GM12878 (cell line): Measurements from ENCODE around the gene GK. TPM values are rescaled to one million over a fixed set of nuclear protein-coding genes. Genes with fewer than 3 reads are reported as not detected.

Source experiments
- ATAC-seq: fragments of 200-7000 bp; cut with Tn5 transposase; 3 replicates; pipeline ENCODE4 v1.9.1; 2020; ENCODE audit warnings: mild to moderate bottlenecking, moderate library complexity
- BruUV-seq: library from RNA; stranded (reverse); fragments of 400-500 nt; replicated peaks from 2 replicates; lab custom pipeline; 2021; lab: Mats Ljungman, UMichigan
- CTCF ChIA-PET: fragments of 300-600 bp; sonication (Branson Sonifier 250); formaldehyde crosslinking; extraction: SDS; loops from one replicate; lab custom pipeline; 2021; ENCODE audit warnings: inconsistent platforms; lab: Yijun Ruan, JAX
- POLR2A ChIA-PET: fragments of 350-600 bp; formaldehyde crosslinking; extraction: SDS; loops from one replicate; lab custom pipeline; 2021; ENCODE audit warnings: inconsistent platforms; lab: Charles Lee
- RAD21 ChIA-PET: fragments of 300-600 bp; sonication (Branson Sonifier 250); formaldehyde crosslinking; loops from one replicate; lab custom pipeline; 2023; ENCODE audit warnings: antibody characterized with exemption; ENCODE audit not compliant: unreplicated experiment; lab: Charles Lee
- SMC1A ChIA-PET: fragments of 300-600 bp; sonication (Branson Sonifier 250); formaldehyde crosslinking; loops from one replicate; lab custom pipeline; 2023; ENCODE audit not compliant: unreplicated experiment, uncharacterized antibody; lab: Charles Lee
- DNase-seq: peaks from one replicate; pipeline ENCODE4 v3.0.0-alpha.2; 2011; ENCODE audit warnings: low read depth, low spot score
- FAIRE-seq: peaks from 3 replicates; lab custom pipeline; 2011; peaks lifted over from hg19 to GRCh38; lab: Jason Lieb, UNC
- H2AFZ ChIP-seq: 2 replicates; pipeline ENCODE4 v1.6.0; 2011; ENCODE audit warnings: low read depth, low read length, control low read depth; ENCODE audit not compliant: control insufficient read depth
- H3K27ac ChIP-seq: 2 replicates; pipeline ENCODE4 v1.5.1; 2011; ENCODE audit warnings: control low read depth; ENCODE audit not compliant: control insufficient read depth, insufficient read depth
- H3K27me3 ChIP-seq, 2 experiments: replicated peaks in 1 of 2; 2 replicates each; pipeline versions ENCODE4 v1.6.0 to v1.6.1; 2011; ENCODE audit warnings: low read length in 1 of 2; ENCODE audit not compliant: control insufficient read depth in 2 of 2, insufficient read depth in 2 of 2
- H3K36me3 ChIP-seq, 2 experiments: 2 replicates each; pipeline ENCODE4 v1.5.1; 2011; ENCODE audit warnings: low read length in 1 of 2; ENCODE audit not compliant: control insufficient read depth in 2 of 2, insufficient read depth in 2 of 2
- H3K4me1 ChIP-seq: 2 replicates; pipeline ENCODE4 v1.6.1; 2011; ENCODE audit warnings: mild to moderate bottlenecking, low read length, moderate library complexity, mixed read lengths; ENCODE audit not compliant: control insufficient read depth, insufficient read depth
- H3K4me2 ChIP-seq: 2 replicates; pipeline ENCODE4 v1.6.0; 2011; ENCODE audit warnings: control low read depth; ENCODE audit not compliant: control insufficient read depth, insufficient read depth
- H3K4me3 ChIP-seq: fragments of 200-600 bp; sonication (generic); 2 replicates; pipeline ENCODE4 v1.5.1; 2016
- H3K79me2 ChIP-seq: 2 replicates; pipeline ENCODE4 v1.6.0; 2011; ENCODE audit warnings: low read length; ENCODE audit not compliant: control insufficient read depth, insufficient read depth
- H3K9ac ChIP-seq: 2 replicates; pipeline ENCODE4 v1.8.0; 2011; ENCODE audit warnings: low read length, control low read depth, mixed read lengths; ENCODE audit not compliant: control insufficient read depth, insufficient read depth
- H3K9me3 ChIP-seq: replicated peaks from 3 replicates; pipeline ENCODE4 v1.5.1; 2011; ENCODE audit warnings: mild to moderate bottlenecking, low read length; ENCODE audit not compliant: control insufficient read depth, insufficient read depth
- H4K20me1 ChIP-seq: 2 replicates; pipeline ENCODE4 v1.6.0; 2011; ENCODE audit not compliant: control insufficient read depth, insufficient read depth
- CHD2 ChIP-seq: IDR thresholded peaks from 2 replicates; pipeline ENCODE4 v1.6.1; 2011; ENCODE audit warnings: low read depth, low read length, improper control_type of control experiment, borderline replicate concordance
- CHD4 ChIP-seq: fragments of 200-600 bp; sonication (generic); IDR thresholded peaks from 2 replicates; pipeline ENCODE4 v1.6.1; 2016; ENCODE audit warnings: mild to moderate bottlenecking
- MXI1 ChIP-seq: fragments of 150-350 bp; IDR thresholded peaks from 2 replicates; pipeline ENCODE4 v1.6.1; 2011; ENCODE audit warnings: low read depth, mild to moderate bottlenecking, inconsistent platforms, low read length, improper control_type of control experiment
- NBN ChIP-seq: fragments of 450-650 bp; IDR thresholded peaks from 2 replicates; pipeline ENCODE4 v1.6.1; 2016
- POLR2AphosphoS2 ChIP-seq: IDR thresholded peaks from 2 replicates; pipeline ENCODE4 v1.6.1; 2011; ENCODE audit warnings: low read depth, mild to moderate bottlenecking, low read length, improper control_type of control experiment, moderate library complexity
- SIN3A ChIP-seq: IDR thresholded peaks from 2 replicates; pipeline ENCODE4 v1.6.1; 2012; ENCODE audit warnings: low read depth, low read length, improper control_type of control experiment
- SIX5 ChIP-seq: IDR thresholded peaks from 2 replicates; pipeline ENCODE4 v1.6.1; 2011; ENCODE audit warnings: mild to moderate bottlenecking, low read depth, low read length, moderate library complexity; ENCODE audit not compliant: severe bottlenecking
- STAT1 ChIP-seq: fragments of 450-650 bp; conservative IDR thresholded peaks from 2 replicates; pipeline ENCODE4 v1.6.1; 2014; ENCODE audit warnings: antibody characterized with exemption, mild to moderate bottlenecking
- TBL1XR1 ChIP-seq: IDR thresholded peaks from 2 replicates; pipeline ENCODE4 v1.6.1; 2012; ENCODE audit warnings: low read depth, low read length, improper control_type of control experiment
- TCF12 ChIP-seq: IDR thresholded peaks from 2 replicates; pipeline ENCODE4 v1.6.1; 2011; ENCODE audit warnings: low read depth, mild to moderate bottlenecking, low read length
- TCF3 ChIP-seq: IDR thresholded peaks from 2 replicates; pipeline ENCODE4 v1.6.1; 2012; ENCODE audit warnings: low read depth, mild to moderate bottlenecking, low read length, borderline replicate concordance; ENCODE audit not compliant: insufficient read depth
- YY1 ChIP-seq: IDR thresholded peaks from 2 replicates; pipeline ENCODE4 v1.6.1; 2011; ENCODE audit warnings: low read depth, mild to moderate bottlenecking, low read length
- ZBED1 ChIP-seq: IDR thresholded peaks from 2 replicates; pipeline ENCODE4 v1.6.1; 2016; ENCODE audit warnings: borderline replicate concordance
- ZNF274 ChIP-seq: IDR thresholded peaks from one replicate; pipeline ENCODE4 v1.8.0; 2011; ENCODE audit not compliant: insufficient read length, insufficient read depth
- WGBS: methylation state at CpG from one replicate; pipeline ENCODE4 v1.1.6; 2016; ENCODE audit warnings: low lambda C conversion rate; ENCODE audit not compliant: insufficient replicate concordance, insufficient coverage; ENCODE audit errors: missing lambda C conversion rate; 5-methylcytosine and 5-hydroxymethylcytosine counted together
- in situ Hi-C: fragments of 300-500 bp; cut with MboI; formaldehyde crosslinking; loops from 9 replicates; pipeline ENCODE4 v1.14.3; 2018; ENCODE audit warnings: mixed read lengths
- intact Hi-C: fragments of 100-400 bp; cut with micrococcal nuclease; formaldehyde crosslinking; loops from one replicate; pipeline ENCODE4 v1.14.2; 2022; ENCODE audit not compliant: unreplicated experiment
- polyA plus RNA-seq, 11 experiments: library from polyadenylated mRNA; depleted of rRNA in 4 of 11; unstranded in 6 of 11; stranded (reverse) in 5 of 11; fragments of >200 nt; fragmentation: Nextera tagmentation in 4 of 11; fragmentation: Illumina TruSeq in 1 of 11; extraction: Ambion mirVana in 4 of 11; extraction: Trizol in 1 of 11; gene quantifications; 1 replicate in 1 of 11; 2 replicates in 10 of 11; pipeline versions ENCODE4 v1.2.1 to v1.2.3, GENCODE V29; 2011 to 2016; ENCODE audit warnings: inconsistent platforms in 2 of 11, missing spikeins in 2 of 11, low read depth in 1 of 11
- total RNA-seq, 4 experiments: library from RNA; depleted of rRNA in 3 of 4; stranded (reverse); fragments of >200 nt in 3 of 4; fragmentation: Illumina TruSeq in 1 of 4; extraction: Trizol in 1 of 4; gene quantifications; 2 replicates each; pipeline versions ENCODE4 v1.2.1 to v1.2.3, GENCODE V29; 2013 to 2021
- TF ChIP-seq, protein P1 (sequence below): fragments of 450-650 bp; IDR thresholded peaks from 2 replicates; pipeline ENCODE4 v1.6.1; 2017; ENCODE audit warnings: mild to moderate bottlenecking, moderate library complexity
- TF ChIP-seq, protein P2 (sequence below): IDR thresholded peaks from 2 replicates; pipeline ENCODE4 v1.6.1; 2011; ENCODE audit warnings: mild to moderate bottlenecking, low read depth, low read length, moderate library complexity; ENCODE audit not compliant: insufficient replicate concordance
- TF ChIP-seq, protein P3 (sequence below): IDR thresholded peaks from 2 replicates; pipeline ENCODE4 v1.6.1; 2012; ENCODE audit warnings: low read depth, low read length, improper control_type of control experiment

GK gene
- total and polyA plus RNA-seq, 10 of the 15 experiments (the other 5 are each of a cell fraction or from before 2014, with no cell fraction given), result 6.3 to 22.3 (median 11.1) TPM

DNA sequence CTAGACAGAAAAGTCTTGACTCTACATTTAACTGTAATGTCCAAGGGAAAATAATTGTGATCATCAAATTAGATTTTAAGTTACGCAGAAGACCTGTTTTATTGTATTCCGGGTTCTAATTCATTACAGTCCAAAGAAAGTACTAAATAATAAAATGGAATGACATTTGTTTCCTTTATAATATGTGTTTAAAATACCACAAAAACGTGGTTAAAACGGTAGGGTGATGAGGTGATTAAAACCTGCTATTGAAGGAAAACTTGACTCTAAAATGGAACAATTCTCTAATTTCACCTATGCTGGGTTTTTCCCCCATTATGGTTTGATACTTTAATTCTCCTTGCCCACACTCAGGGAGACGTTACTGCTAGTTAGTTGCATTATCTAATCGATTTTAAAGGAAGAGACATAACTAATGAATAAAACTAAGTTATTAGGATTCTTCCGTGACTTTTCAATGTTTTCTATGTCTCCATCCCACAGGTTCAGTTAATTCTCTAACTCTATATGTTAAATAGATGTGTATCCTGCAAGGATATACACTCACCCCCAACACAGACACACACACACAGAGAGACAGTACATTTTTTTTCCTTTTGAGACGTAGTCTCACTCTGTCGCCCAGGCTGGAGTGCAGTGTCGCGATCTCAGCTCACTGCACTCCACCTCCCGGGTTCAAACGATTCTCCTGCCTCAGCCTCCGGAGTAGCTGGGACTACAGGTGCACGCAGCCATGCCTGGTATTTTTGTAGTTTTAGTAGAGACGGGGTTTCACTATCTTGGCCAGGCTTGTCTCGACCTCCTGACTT, 80.8 kb downstream of the GK start:
- in situ Hi-C loops, result loop anchor here (10.0 kb wide), 1 partner anchor 921 kb away; no protein-coding TSS in a partner anchor
- H3K4me2 ChIP-seq, result no peak overlapping the region
- H3K27me3 ChIP-seq, result no peaks in the 10 kb centered on the region
- H3K4me1 ChIP-seq, result no peaks in the 10 kb centered on the region
- H3K4me3 ChIP-seq, result no peak overlapping the region
- H3K36me3 ChIP-seq, result no peaks in the 10 kb centered on the region; a peak in 1 of 4 replicates
- WGBS, result 57% methylated on average over 17 of the region's 17 CpGs
- H4K20me1 ChIP-seq, result no peaks in the 10 kb centered on the region
- no peak overlapping the region for H3K27ac ChIP-seq
- no peak overlapping the region for H2AFZ ChIP-seq
- DNase-seq, result no peak
- intact Hi-C loops, result loop anchor here (10.0 kb wide), 1 partner anchor 241 kb away; no protein-coding TSS in a partner anchor
- SMC1A ChIA-PET, result interaction anchor here (1.1 to 2.8 kb wide), 5 partner anchors 76 to 130 kb away, joined by 3 to 15 read pairs (median 8); no protein-coding TSS in a partner anchor
- no peaks in the 10 kb centered on the region for H3K79me2 ChIP-seq
- no peak for ATAC-seq
- CTCF ChIA-PET, result interaction anchor here (1.0 to 3.7 kb wide), 13 partner anchors 15 to 304 kb away, joined by 3 to 36 read pairs (median 6); no protein-coding TSS in a partner anchor
- FAIRE-seq, result no peak
- TF ChIP-seq, protein P1, sequence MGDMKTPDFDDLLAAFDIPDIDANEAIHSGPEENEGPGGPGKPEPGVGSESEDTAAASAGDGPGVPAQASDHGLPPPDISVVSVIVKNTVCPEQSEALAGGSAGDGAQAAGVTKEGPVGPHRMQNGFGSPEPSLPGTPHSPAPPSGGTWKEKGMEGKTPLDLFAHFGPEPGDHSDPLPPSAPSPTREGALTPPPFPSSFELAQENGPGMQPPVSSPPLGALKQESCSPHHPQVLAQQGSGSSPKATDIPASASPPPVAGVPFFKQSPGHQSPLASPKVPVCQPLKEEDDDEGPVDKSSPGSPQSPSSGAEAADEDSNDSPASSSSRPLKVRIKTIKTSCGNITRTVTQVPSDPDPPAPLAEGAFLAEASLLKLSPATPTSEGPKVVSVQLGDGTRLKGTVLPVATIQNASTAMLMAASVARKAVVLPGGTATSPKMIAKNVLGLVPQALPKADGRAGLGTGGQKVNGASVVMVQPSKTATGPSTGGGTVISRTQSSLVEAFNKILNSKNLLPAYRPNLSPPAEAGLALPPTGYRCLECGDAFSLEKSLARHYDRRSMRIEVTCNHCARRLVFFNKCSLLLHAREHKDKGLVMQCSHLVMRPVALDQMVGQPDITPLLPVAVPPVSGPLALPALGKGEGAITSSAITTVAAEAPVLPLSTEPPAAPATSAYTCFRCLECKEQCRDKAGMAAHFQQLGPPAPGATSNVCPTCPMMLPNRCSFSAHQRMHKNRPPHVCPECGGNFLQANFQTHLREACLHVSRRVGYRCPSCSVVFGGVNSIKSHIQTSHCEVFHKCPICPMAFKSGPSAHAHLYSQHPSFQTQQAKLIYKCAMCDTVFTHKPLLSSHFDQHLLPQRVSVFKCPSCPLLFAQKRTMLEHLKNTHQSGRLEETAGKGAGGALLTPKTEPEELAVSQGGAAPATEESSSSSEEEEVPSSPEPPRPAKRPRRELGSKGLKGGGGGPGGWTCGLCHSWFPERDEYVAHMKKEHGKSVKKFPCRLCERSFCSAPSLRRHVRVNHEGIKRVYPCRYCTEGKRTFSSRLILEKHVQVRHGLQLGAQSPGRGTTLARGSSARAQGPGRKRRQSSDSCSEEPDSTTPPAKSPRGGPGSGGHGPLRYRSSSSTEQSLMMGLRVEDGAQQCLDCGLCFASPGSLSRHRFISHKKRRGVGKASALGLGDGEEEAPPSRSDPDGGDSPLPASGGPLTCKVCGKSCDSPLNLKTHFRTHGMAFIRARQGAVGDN, result no peak
- TF ChIP-seq TBL1XR1, result no peak
- TF ChIP-seq, protein P2, sequence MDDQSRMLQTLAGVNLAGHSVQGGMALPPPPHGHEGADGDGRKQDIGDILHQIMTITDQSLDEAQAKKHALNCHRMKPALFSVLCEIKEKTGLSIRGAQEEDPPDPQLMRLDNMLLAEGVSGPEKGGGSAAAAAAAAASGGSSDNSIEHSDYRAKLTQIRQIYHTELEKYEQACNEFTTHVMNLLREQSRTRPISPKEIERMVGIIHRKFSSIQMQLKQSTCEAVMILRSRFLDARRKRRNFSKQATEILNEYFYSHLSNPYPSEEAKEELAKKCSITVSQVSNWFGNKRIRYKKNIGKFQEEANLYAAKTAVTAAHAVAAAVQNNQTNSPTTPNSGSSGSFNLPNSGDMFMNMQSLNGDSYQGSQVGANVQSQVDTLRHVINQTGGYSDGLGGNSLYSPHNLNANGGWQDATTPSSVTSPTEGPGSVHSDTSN, result no peak
- no peak for TF ChIP-seq SIN3A
- no peak for TF ChIP-seq YY1
- TF ChIP-seq SIX5, result no peak
- TF ChIP-seq CHD2, result no peak
- no peak for TF ChIP-seq ZBED1
- TF ChIP-seq TCF12, result no peak
- TF ChIP-seq ZNF274, result no peak
- no peak for TF ChIP-seq NBN
- TF ChIP-seq CHD4, result no peak
- no peak for TF ChIP-seq POLR2AphosphoS2
- TF ChIP-seq, protein P3, sequence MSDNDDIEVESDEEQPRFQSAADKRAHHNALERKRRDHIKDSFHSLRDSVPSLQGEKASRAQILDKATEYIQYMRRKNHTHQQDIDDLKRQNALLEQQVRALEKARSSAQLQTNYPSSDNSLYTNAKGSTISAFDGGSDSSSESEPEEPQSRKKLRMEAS, result no peak
- no peak for TF ChIP-seq MXI1
- no peak for TF ChIP-seq STAT1
- TF ChIP-seq TCF3, result no peak
- RAD21 ChIA-PET, result interaction anchor here (1.3 to 2.6 kb wide), 6 partner anchors 7 to 303 kb away, joined by 4 to 19 read pairs (median 8); no protein-coding TSS in a partner anchor
- H3K9me3 ChIP-seq, result no peaks in the 10 kb centered on the region
- BruUV-seq, result no TSS peak
- H3K9ac ChIP-seq, result no peak overlapping the region
- POLR2A ChIA-PET, result no interaction called here
